GM23338 (cell line): ENCODE results near the gene TRAF4. TPM values are rescaled to one million over a fixed set of nuclear protein-coding genes. Genes with fewer than 3 reads are reported as not detected.

Experiments used
- ATAC-seq: fragments of 200-7000 bp; cut with Tn5 transposase; 3 replicates; pipeline ENCODE4 v1.9.1; 2020
- DNase-seq: peaks from one replicate; pipeline ENCODE4 v3.0.0-alpha.2; 2015; ENCODE audit warnings: low spot score
- H2AFZ ChIP-seq: fragments of 200-600 bp; sonication (generic); 2 replicates; pipeline ENCODE4 v1.8.0; 2016; ENCODE audit warnings: antibody characterized with exemption, mild to moderate bottlenecking, moderate library complexity
- H3F3A ChIP-seq: fragments of 200-600 bp; sonication (generic); replicated peaks from 2 replicates; pipeline ENCODE4 v1.8.0; 2017; ENCODE audit warnings: antibody characterized with exemption, mixed run types, low read depth
- H3K27ac ChIP-seq: fragments of 200-600 bp; sonication (generic); 2 replicates; pipeline ENCODE4 v1.6.1; 2016; ENCODE audit warnings: low read depth
- H3K27me3 ChIP-seq: fragments of 200-600 bp; sonication (generic); 2 replicates; pipeline ENCODE4 v1.8.0; 2016; ENCODE audit warnings: mild to moderate bottlenecking, mixed run types, moderate library complexity; ENCODE audit not compliant: insufficient read depth
- H3K36me3 ChIP-seq: fragments of 200-600 bp; sonication (generic); 2 replicates; pipeline ENCODE4 v1.8.0; 2016; ENCODE audit warnings: mild to moderate bottlenecking; ENCODE audit not compliant: insufficient read depth
- H3K4me1 ChIP-seq: fragments of 200-600 bp; sonication (generic); 2 replicates; pipeline ENCODE4 v1.8.0; 2016; ENCODE audit warnings: mild to moderate bottlenecking, moderate library complexity; ENCODE audit not compliant: insufficient read depth
- H3K4me2 ChIP-seq: fragments of 200-600 bp; sonication (generic); 2 replicates; pipeline ENCODE4 v1.7.1; 2017; ENCODE audit warnings: mixed run types
- H3K4me3 ChIP-seq: fragments of 200-600 bp; sonication (generic); 2 replicates; pipeline ENCODE4 v1.6.1; 2016; ENCODE audit warnings: mixed run types
- H3K79me2 ChIP-seq: fragments of 200-600 bp; sonication (generic); replicated peaks from 2 replicates; pipeline ENCODE4 v1.8.0; 2017; ENCODE audit warnings: mild to moderate bottlenecking; ENCODE audit not compliant: insufficient read depth
- H3K9me2 ChIP-seq: fragments of 200-600 bp; sonication (generic); 2 replicates; pipeline ENCODE4 v1.8.0; 2017; ENCODE audit not compliant: insufficient read depth
- H4K20me1 ChIP-seq: fragments of 200-600 bp; sonication (generic); replicated peaks from 2 replicates; pipeline ENCODE4 v1.8.0; 2017; ENCODE audit warnings: mild to moderate bottlenecking; ENCODE audit not compliant: insufficient read depth
- H3K27ac Mint-ChIP-seq: 2 replicates; pipeline ENCODE4 v1.8.0; 2020; ENCODE audit warnings: inconsistent platforms, mild to moderate bottlenecking, moderate library complexity, mixed read lengths
- H3K27me3 Mint-ChIP-seq: 3 replicates; pipeline ENCODE4 v1.8.0; 2022; ENCODE audit warnings: low read depth, mild to moderate bottlenecking, moderate library complexity, mixed read lengths, inconsistent platforms; ENCODE audit not compliant: insufficient read depth, poor library complexity
- H3K36me3 Mint-ChIP-seq: 3 replicates; pipeline ENCODE4 v1.8.0; 2021; ENCODE audit warnings: low read depth, mild to moderate bottlenecking, inconsistent platforms, moderate library complexity, mixed read lengths
- H3K4me1 Mint-ChIP-seq: 3 replicates; pipeline ENCODE4 v1.8.0; 2020; ENCODE audit warnings: mild to moderate bottlenecking, inconsistent platforms, mixed read lengths
- H3K4me3 Mint-ChIP-seq: 3 replicates; pipeline ENCODE4 v1.8.0; 2021; ENCODE audit warnings: moderate library complexity, mild to moderate bottlenecking, inconsistent platforms, mixed read lengths
- H3K9me3 Mint-ChIP-seq: 3 replicates; pipeline ENCODE4 v1.8.0; 2020; ENCODE audit warnings: moderate library complexity, mild to moderate bottlenecking, inconsistent platforms, mixed read lengths
- CREB1 ChIP-seq: fragments of 250-450 bp; sonication (Bioruptor Pico); IDR thresholded peaks from 2 replicates; pipeline ENCODE4 v1.5.0; 2020; ENCODE audit warnings: low read depth, mild to moderate bottlenecking, moderate library complexity
- CTCF ChIP-seq, 2 experiments: fragments of 200-600 bp in 1 of 2; sonication (generic) in 1 of 2; conservative IDR thresholded peaks; 2 replicates each; pipeline versions ENCODE4 v1.5.1 to v1.6.1; 2016 to 2017; ENCODE audit warnings: antibody characterized with exemption in 2 of 2, low read depth in 2 of 2, mild to moderate bottlenecking in 2 of 2, moderate library complexity in 1 of 2
- EZH2 ChIP-seq: fragments of 200-600 bp; sonication (generic); IDR thresholded peaks from one replicate; pipeline ENCODE4 v1.8.0; 2017; ENCODE audit warnings: antibody characterized with exemption, mild to moderate bottlenecking, low read depth; ENCODE audit not compliant: unreplicated experiment
- EZH2phosphoT487 ChIP-seq: fragments of 200-600 bp; sonication (generic); IDR thresholded peaks from one replicate; pipeline ENCODE4 v1.8.1; 2018; ENCODE audit warnings: antibody characterized with exemption; ENCODE audit not compliant: unreplicated experiment
- JUNB ChIP-seq: IDR thresholded peaks from one replicate; pipeline ENCODE4 v1.6.1; 2016; ENCODE audit warnings: antibody characterized with exemption; ENCODE audit not compliant: unreplicated experiment
- NANOG ChIP-seq: IDR thresholded peaks from 2 replicates; pipeline ENCODE4 v1.6.1; 2016; ENCODE audit warnings: antibody characterized with exemption, borderline replicate concordance
- POLR2AphosphoS5 ChIP-seq: IDR thresholded peaks from 2 replicates; pipeline ENCODE4 v1.6.1; 2016; ENCODE audit warnings: antibody characterized with exemption, low read depth
- STAT1 ChIP-seq: IDR thresholded peaks from one replicate; pipeline ENCODE4 v1.6.1; 2016; ENCODE audit warnings: antibody characterized with exemption; ENCODE audit not compliant: unreplicated experiment
- ZNF114 ChIP-seq: fragments of 250-450 bp; sonication (Bioruptor Pico); IDR thresholded peaks from 2 replicates; pipeline ENCODE4 v1.5.0; 2020; ENCODE audit warnings: mild to moderate bottlenecking, moderate library complexity
- ZNF331 ChIP-seq: fragments of 250-450 bp; sonication (Bioruptor Pico); IDR thresholded peaks from 2 replicates; pipeline ENCODE4 v1.5.0; 2020; ENCODE audit warnings: low read depth, mild to moderate bottlenecking, moderate library complexity
- ZNF462 ChIP-seq: fragments of 250-450 bp; sonication (Bioruptor Pico); IDR thresholded peaks from 2 replicates; pipeline ENCODE4 v1.5.0; 2020; ENCODE audit warnings: mild to moderate bottlenecking, moderate library complexity
- polyA plus RNA-seq: library from polyadenylated mRNA; unstranded; fragments of >200 nt; fragmentation: Nextera tagmentation; extraction: Ambion mirVana; gene quantifications from 2 replicates; pipeline ENCODE4 v1.2.1, GENCODE V29; 2016
- total RNA-seq: library from RNA; depleted of rRNA; stranded (reverse); fragments of >200 nt; shearing (Covaris generic); gene quantifications from 2 replicates; pipeline ENCODE4 v1.2.3, GENCODE V29; 2014
- TF ChIP-seq, protein P1 (sequence below): IDR thresholded peaks from 2 replicates; pipeline ENCODE4 v1.6.1; 2016; ENCODE audit warnings: antibody characterized with exemption
- TF ChIP-seq, protein P2 (sequence below): IDR thresholded peaks from one replicate; pipeline ENCODE4 v1.6.1; 2018; ENCODE audit warnings: antibody characterized with exemption; ENCODE audit not compliant: unreplicated experiment

TRAF4 gene
- total and polyA plus RNA-seq, 2 experiments from 2014 or later, result 63.5 to 152 TPM

DNA sequence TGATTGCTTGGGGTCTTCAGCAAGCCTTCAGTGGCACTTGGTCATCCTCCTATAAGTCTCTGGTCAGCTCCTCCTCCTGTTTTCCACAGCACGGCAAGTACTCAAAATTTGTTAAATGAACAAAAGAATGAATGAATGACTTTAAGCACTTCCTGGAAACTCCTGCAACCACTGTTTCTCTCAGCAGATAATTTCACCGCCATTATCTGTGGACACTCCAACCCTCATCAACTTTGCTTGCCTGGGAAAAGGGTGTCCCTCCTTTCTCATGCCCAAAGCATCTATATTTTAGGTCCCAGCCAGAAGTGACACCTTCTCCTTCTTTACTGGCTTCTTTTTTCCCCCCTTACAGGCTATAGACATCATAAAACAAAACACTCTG is 36.5 kb upstream of the TRAF4 start:
- no peak overlapping the region; the same call in 2 of the 3 replicates for H3K4me3 Mint-ChIP-seq
- no peak overlapping the region for H3K27ac Mint-ChIP-seq
- H3K4me1 ChIP-seq, result peaks cover 14% of the 10 kb centered on the region

More for the DNA sequence above, 36.5 kb upstream of the TRAF4 start:
- H3K4me3 ChIP-seq, result no peak overlapping the region
- peaks cover 19% of the 10 kb centered on the region for H3K79me2 ChIP-seq
- no peak overlapping the region for H2AFZ ChIP-seq
- no peak overlapping the region; the same call in 1 of the 2 replicates for H3K27ac ChIP-seq
- H3K4me2 ChIP-seq, result 0 out of 2 replicates have a peak overlapping the region, but pooled peaks have one; percentile 32
- no peaks in the 10 kb centered on the region; the same call in 2 of the 3 replicates for H3K9me3 Mint-ChIP-seq
- ATAC-seq (no peak), DNase-seq (no peak)
- peaks cover 30% of the 10 kb centered on the region for H3K27me3 Mint-ChIP-seq
- TF ChIP-seq JUNB (no peak), ZNF462 (CRISPR knock-in tag) (no peak), STAT1 (no peak), CTCF (conservative IDR thresholded peaks at IDR 0.05; ENCODE audit: low read depth in 2 of 2) (no peak), EZH2phosphoT487 (no peak), CREB1 (no peak), EZH2 (no peak), NANOG (no peak), POLR2AphosphoS5 (no peak), ZNF331 (CRISPR knock-in tag) (no peak), ZNF114 (CRISPR knock-in tag) (no peak)
- TF ChIP-seq, protein P1, sequence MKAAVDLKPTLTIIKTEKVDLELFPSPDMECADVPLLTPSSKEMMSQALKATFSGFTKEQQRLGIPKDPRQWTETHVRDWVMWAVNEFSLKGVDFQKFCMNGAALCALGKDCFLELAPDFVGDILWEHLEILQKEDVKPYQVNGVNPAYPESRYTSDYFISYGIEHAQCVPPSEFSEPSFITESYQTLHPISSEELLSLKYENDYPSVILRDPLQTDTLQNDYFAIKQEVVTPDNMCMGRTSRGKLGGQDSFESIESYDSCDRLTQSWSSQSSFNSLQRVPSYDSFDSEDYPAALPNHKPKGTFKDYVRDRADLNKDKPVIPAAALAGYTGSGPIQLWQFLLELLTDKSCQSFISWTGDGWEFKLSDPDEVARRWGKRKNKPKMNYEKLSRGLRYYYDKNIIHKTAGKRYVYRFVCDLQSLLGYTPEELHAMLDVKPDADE, result no peak
- TF ChIP-seq, protein P2, sequence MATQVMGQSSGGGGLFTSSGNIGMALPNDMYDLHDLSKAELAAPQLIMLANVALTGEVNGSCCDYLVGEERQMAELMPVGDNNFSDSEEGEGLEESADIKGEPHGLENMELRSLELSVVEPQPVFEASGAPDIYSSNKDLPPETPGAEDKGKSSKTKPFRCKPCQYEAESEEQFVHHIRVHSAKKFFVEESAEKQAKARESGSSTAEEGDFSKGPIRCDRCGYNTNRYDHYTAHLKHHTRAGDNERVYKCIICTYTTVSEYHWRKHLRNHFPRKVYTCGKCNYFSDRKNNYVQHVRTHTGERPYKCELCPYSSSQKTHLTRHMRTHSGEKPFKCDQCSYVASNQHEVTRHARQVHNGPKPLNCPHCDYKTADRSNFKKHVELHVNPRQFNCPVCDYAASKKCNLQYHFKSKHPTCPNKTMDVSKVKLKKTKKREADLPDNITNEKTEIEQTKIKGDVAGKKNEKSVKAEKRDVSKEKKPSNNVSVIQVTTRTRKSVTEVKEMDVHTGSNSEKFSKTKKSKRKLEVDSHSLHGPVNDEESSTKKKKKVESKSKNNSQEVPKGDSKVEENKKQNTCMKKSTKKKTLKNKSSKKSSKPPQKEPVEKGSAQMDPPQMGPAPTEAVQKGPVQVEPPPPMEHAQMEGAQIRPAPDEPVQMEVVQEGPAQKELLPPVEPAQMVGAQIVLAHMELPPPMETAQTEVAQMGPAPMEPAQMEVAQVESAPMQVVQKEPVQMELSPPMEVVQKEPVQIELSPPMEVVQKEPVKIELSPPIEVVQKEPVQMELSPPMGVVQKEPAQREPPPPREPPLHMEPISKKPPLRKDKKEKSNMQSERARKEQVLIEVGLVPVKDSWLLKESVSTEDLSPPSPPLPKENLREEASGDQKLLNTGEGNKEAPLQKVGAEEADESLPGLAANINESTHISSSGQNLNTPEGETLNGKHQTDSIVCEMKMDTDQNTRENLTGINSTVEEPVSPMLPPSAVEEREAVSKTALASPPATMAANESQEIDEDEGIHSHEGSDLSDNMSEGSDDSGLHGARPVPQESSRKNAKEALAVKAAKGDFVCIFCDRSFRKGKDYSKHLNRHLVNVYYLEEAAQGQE, result no peak
- H4K20me1 ChIP-seq, result peaks cover 7% of the 10 kb centered on the region; the same call in 1 of the 2 replicates
- no peaks in the 10 kb centered on the region for H3K36me3 ChIP-seq
- H3K27me3 ChIP-seq, result no peaks in the 10 kb centered on the region
- H3K36me3 Mint-ChIP-seq, result peaks cover 34% of the 10 kb centered on the region
- no peaks in the 10 kb centered on the region for H3K9me2 ChIP-seq
- H3K4me1 Mint-ChIP-seq, result peaks cover 38% of the 10 kb centered on the region
- peaks cover 28% of the 10 kb centered on the region for H3F3A ChIP-seq
